ENCODE results near the gene TMEM204. TPM values are rescaled to one million over a fixed set of nuclear protein-coding genes. Genes with fewer than 3 reads are reported as not detected.

The TMEM204 gene
- polyA plus RNA-seq, 3 donors = 0.09 to 1.5 (median 1.3) TPM

DNA sequence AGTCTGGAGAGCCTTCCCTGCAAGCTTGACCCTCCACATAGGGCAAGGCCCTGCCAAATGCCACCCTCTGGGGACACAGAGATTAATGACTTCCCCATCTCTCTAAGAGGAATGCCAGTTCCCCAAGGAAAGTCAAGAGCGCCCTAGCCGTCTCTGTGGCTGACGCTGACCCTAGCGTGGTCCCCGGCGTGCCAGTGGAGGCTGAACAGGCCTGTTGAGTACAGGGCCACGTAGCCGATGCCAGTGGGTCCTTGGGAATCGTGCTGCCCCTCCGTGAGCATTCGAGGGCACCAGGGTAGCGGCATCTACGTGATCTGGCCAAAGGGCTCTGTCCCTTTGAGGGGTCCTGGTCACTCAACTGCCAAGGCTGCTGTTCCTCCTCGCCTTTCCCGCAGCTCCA lies 17.2 kb downstream of the TMEM204 start:
- peaks cover 0 to 1% (median 0%) of the 10 kb centered on the region in 3 donors for H3K27me3 Mint-ChIP-seq (ENCODE audit: low read depth in 3 of 3)
- Histone ChIP-seq H3K9ac (ENCODE audit: insufficient read depth, low read length, poor library complexity, severe bottlenecking) (peak overlapping the region; percentile 1), H3K9me3 (replicated peaks in 1 of 2; ENCODE audit: control insufficient read depth in 1 of 2, insufficient read depth in 1 of 2, low read length in 2 of 2) (no peaks in the 10 kb centered on the region), H4K20me1 (ENCODE audit: insufficient read depth, low read length) (no peaks in the 10 kb centered on the region), H3K27ac (ENCODE audit: low read depth in 1 of 2, low read length in 2 of 2) (no peak overlapping the region), H3K4me2 (replicated peaks; ENCODE audit: extremely low read depth, low read length, poor library complexity, severe bottlenecking) (no peak overlapping the region), H3K4me3 (replicated peaks in 1 of 3; ENCODE audit: low read depth in 2 of 3, low read length in 3 of 3) (no peak overlapping the region), H2AFZ (ENCODE audit: insufficient read depth, low read depth, low read length, poor library complexity, severe bottlenecking) (no peak overlapping the region), H3K27me3 (ENCODE audit: control insufficient read depth in 2 of 2, insufficient read depth in 2 of 2, low read length in 2 of 2) (no peaks in the 10 kb centered on the region), H3K4me1 (ENCODE audit: control insufficient read depth in 1 of 2, insufficient read depth in 2 of 2, low read length in 2 of 2) (peaks cover 2 to 3% of the 10 kb centered on the region in 2 donors), H3K79me2 (ENCODE audit: insufficient read depth, low read length) (no peaks in the 10 kb centered on the region), H3K36me3 (replicated peaks in 1 of 2; ENCODE audit: control insufficient read depth in 1 of 2, insufficient read depth in 2 of 2, low read length in 2 of 2) (no peaks in the 10 kb centered on the region)
- no peak for TF ChIP-seq CTCF (IDR thresholded peaks at IDR 0.05)
- H3K4me3 Mint-ChIP-seq = no peak overlapping the region
- 96% methylated on average over 14 of the region's 15 CpGs for WGBS (ENCODE audit: insufficient coverage)
- intact Hi-C loops (cut with micrococcal nuclease) = no loop called here
- peaks cover 0 to 27% of the 10 kb centered on the region in 2 donors for H3K36me3 Mint-ChIP-seq
- no peak overlapping the region for H3K27ac Mint-ChIP-seq
- peaks cover 0 to 2% (median 0%) of the 10 kb centered on the region in 7 donors for H3K9me3 Mint-ChIP-seq
- H3K4me1 Mint-ChIP-seq = peaks cover 3% of the 10 kb centered on the region
- no peak for DNase-seq

DNA sequence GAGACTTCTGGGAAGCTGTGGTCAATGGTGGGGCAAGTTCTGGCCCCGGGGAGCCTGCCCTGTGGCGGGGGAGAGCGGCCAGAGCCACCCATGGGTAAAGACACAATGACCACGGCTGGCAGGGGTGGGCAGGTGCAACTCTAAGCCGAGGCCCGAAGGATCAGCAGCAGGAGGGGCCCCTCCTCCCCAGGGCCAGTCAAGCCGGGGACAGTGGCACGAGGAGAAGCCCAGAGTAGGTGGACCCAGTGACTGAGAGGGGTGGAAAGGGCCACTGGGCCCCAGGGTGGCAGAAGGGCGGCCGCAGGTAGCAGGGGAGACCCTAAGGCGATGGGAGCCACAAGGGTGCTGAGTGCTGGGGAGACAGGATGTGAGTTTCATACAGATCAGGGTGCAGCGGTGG lies 17.7 kb downstream of the TMEM204 start:
- no peaks in the 10 kb centered on the region for H3K4me1 ChIP-seq (ENCODE audit: control insufficient read depth in 1 of 2, insufficient read depth in 2 of 2, low read length in 2 of 2)
- H3K27ac Mint-ChIP-seq = no peak overlapping the region

More for the DNA sequence above, 17.7 kb downstream of the TMEM204 start:
- 92% methylated on average over 8 of the region's 12 CpGs for WGBS (ENCODE audit: insufficient coverage)
- no peaks in the 10 kb centered on the region for H3K36me3 ChIP-seq (replicated peaks in 1 of 2; ENCODE audit: control insufficient read depth in 1 of 2, insufficient read depth in 2 of 2, low read length in 2 of 2)
- Mint-ChIP-seq H3K9me3 (peaks cover 0 to 2% (median 0%) of the 10 kb centered on the region in 7 donors), H3K4me3 (no peak overlapping the region), H3K4me1 (no peaks in the 10 kb centered on the region), H3K27me3 (ENCODE audit: low read depth in 3 of 3) (peaks cover 0 to 1% (median 1%) of the 10 kb centered on the region in 3 donors), H3K36me3 (peaks cover 0 to 28% of the 10 kb centered on the region in 2 donors)
- no peak overlapping the region for H3K4me2 ChIP-seq (replicated peaks; ENCODE audit: extremely low read depth, low read length, poor library complexity, severe bottlenecking)
- intact Hi-C loops (cut with micrococcal nuclease) = no loop called here
- H3K27ac ChIP-seq (ENCODE audit: low read depth in 1 of 2, low read length in 2 of 2) = no peak overlapping the region
- no peaks in the 10 kb centered on the region for H3K79me2 ChIP-seq (ENCODE audit: insufficient read depth, low read length)
- no peak for DNase-seq
- peak overlapping the region; percentile 1 for H3K9ac ChIP-seq (ENCODE audit: insufficient read depth, low read length, poor library complexity, severe bottlenecking)
- no peak overlapping the region for H2AFZ ChIP-seq (ENCODE audit: insufficient read depth, low read depth, low read length, poor library complexity, severe bottlenecking)
- no peak for TF ChIP-seq CTCF (IDR thresholded peaks at IDR 0.05)
- H3K9me3 ChIP-seq (replicated peaks in 1 of 2; ENCODE audit: control insufficient read depth in 1 of 2, insufficient read depth in 1 of 2, low read length in 2 of 2) = no peaks in the 10 kb centered on the region
- no peaks in the 10 kb centered on the region for H3K27me3 ChIP-seq (ENCODE audit: control insufficient read depth in 2 of 2, insufficient read depth in 2 of 2, low read length in 2 of 2)
- H3K4me3 ChIP-seq (replicated peaks in 1 of 3; ENCODE audit: low read depth in 2 of 3, low read length in 3 of 3) = no peak overlapping the region
- H4K20me1 ChIP-seq (ENCODE audit: insufficient read depth, low read length) = no peaks in the 10 kb centered on the region

Measured in CD14-positive monocyte (primary cell).